PC-3 (cell line): Measurements from ENCODE around the gene ZMYND10. TPM values are rescaled to one million over a fixed set of nuclear protein-coding genes. Genes with fewer than 3 reads are reported as not detected.

Source experiments
- ATAC-seq: fragments of 200-7000 bp; cut with Tn5 transposase; 2 replicates; pipeline ENCODE4 v1.9.1; 2020; ENCODE audit warnings: mild to moderate bottlenecking, moderate library complexity
- BruUV-seq: library from RNA; stranded (reverse); fragments of 400-500 nt; replicated peaks from 2 replicates; lab custom pipeline; 2021; lab: Mats Ljungman, UMichigan
- CTCF ChIA-PET: fragments of 300-600 bp; sonication (Branson Sonifier 250); formaldehyde crosslinking; loops from one replicate; lab custom pipeline; 2022; ENCODE audit warnings: antibody characterized with exemption; lab: Charles Lee
- POLR2A ChIA-PET: fragments of 300-600 bp; sonication (Branson Sonifier 250); formaldehyde crosslinking; loops from one replicate; lab custom pipeline; 2022; ENCODE audit warnings: antibody characterized with exemption; ENCODE audit not compliant: unreplicated experiment; lab: Charles Lee
- DNase-seq: peaks from one replicate; pipeline ENCODE4 v3.0.0-alpha.2; 2015
- H2AFZ ChIP-seq: fragments of 300-600 bp; sonication (generic); 2 replicates; pipeline ENCODE4 v1.6.0; 2016; ENCODE audit warnings: antibody characterized with exemption, low read length
- H3F3A ChIP-seq: fragments of 300-600 bp; sonication (generic); one replicate; pipeline ENCODE4 v1.6.0; 2017; ENCODE audit warnings: antibody characterized with exemption, low read length, control low read depth, mild to moderate bottlenecking; ENCODE audit not compliant: unreplicated experiment
- H3K27ac ChIP-seq: fragments of 300-600 bp; sonication (generic); 2 replicates; pipeline ENCODE4 v1.5.1; 2016; ENCODE audit warnings: mild to moderate bottlenecking, low read length
- H3K27me3 ChIP-seq: fragments of 300-600 bp; sonication (generic); 2 replicates; pipeline ENCODE4 v1.6.1; 2016; ENCODE audit warnings: low read length, mixed read lengths
- H3K36me3 ChIP-seq: fragments of 300-600 bp; sonication (generic); 2 replicates; pipeline ENCODE4 v1.6.1; 2016; ENCODE audit warnings: low read depth, mixed run types, low read length, mixed read lengths
- H3K4me1 ChIP-seq: fragments of 300-600 bp; sonication (generic); 2 replicates; pipeline ENCODE4 v1.5.1; 2016; ENCODE audit warnings: low read length; ENCODE audit not compliant: insufficient read depth
- H3K4me2 ChIP-seq: fragments of 300-600 bp; sonication (generic); 2 replicates; pipeline ENCODE4 v1.6.0; 2016; ENCODE audit warnings: low read length
- H3K4me3 ChIP-seq: fragments of 300-600 bp; sonication (generic); 2 replicates; pipeline ENCODE4 v1.5.1; 2016; ENCODE audit warnings: mild to moderate bottlenecking, low read length, mixed read lengths
- H3K79me2 ChIP-seq: fragments of 300-600 bp; sonication (generic); 2 replicates; pipeline ENCODE4 v1.6.1; 2017; ENCODE audit warnings: low read length, mixed read lengths
- H3K9ac ChIP-seq: fragments of 300-600 bp; sonication (generic); 2 replicates; pipeline ENCODE4 v1.6.0; 2016; ENCODE audit warnings: mild to moderate bottlenecking, low read length
- H3K9me2 ChIP-seq: fragments of 300-600 bp; sonication (generic); replicated peaks from 2 replicates; pipeline ENCODE4 v1.6.1; 2016; ENCODE audit warnings: mixed run types, low read length, mixed read lengths
- H3K9me3 ChIP-seq: fragments of 300-600 bp; sonication (generic); 2 replicates; pipeline ENCODE4 v1.6.1; 2016; ENCODE audit warnings: low read length, mixed read lengths
- H4K20me1 ChIP-seq: fragments of 300-600 bp; sonication (generic); 2 replicates; pipeline ENCODE4 v1.6.1; 2016; ENCODE audit warnings: low read length, mixed read lengths
- CTCF ChIP-seq: fragments of 300-600 bp; sonication (generic); conservative IDR thresholded peaks from 2 replicates; pipeline ENCODE4 v1.5.1; 2017; ENCODE audit warnings: antibody characterized with exemption, low read depth, mild to moderate bottlenecking, low read length
- EZH2 ChIP-seq: fragments of 300-600 bp; sonication (generic); IDR thresholded peaks from one replicate; pipeline ENCODE4 v1.6.1; 2017; ENCODE audit warnings: antibody characterized with exemption, mild to moderate bottlenecking, low read length; ENCODE audit not compliant: unreplicated experiment
- EZH2phosphoT487 ChIP-seq: fragments of 300-600 bp; sonication (generic); IDR thresholded peaks from 2 replicates; pipeline ENCODE4 v1.6.1; 2018; ENCODE audit warnings: mild to moderate bottlenecking, antibody characterized with exemption, low read length, borderline replicate concordance
- intact Hi-C: fragments of 100-400 bp; cut with micrococcal nuclease; formaldehyde crosslinking; loops from 2 replicates; pipeline ENCODE4 v1.9.0; 2023
- total RNA-seq: library from RNA; depleted of rRNA; stranded (reverse); fragments of >200 nt; gene quantifications from 2 replicates; pipeline ENCODE4 v1.2.3, GENCODE V29; 2014

ZMYND10 gene
- total RNA-seq, 1 experiment from 2014 or later = 1.6 TPM

DNA sequence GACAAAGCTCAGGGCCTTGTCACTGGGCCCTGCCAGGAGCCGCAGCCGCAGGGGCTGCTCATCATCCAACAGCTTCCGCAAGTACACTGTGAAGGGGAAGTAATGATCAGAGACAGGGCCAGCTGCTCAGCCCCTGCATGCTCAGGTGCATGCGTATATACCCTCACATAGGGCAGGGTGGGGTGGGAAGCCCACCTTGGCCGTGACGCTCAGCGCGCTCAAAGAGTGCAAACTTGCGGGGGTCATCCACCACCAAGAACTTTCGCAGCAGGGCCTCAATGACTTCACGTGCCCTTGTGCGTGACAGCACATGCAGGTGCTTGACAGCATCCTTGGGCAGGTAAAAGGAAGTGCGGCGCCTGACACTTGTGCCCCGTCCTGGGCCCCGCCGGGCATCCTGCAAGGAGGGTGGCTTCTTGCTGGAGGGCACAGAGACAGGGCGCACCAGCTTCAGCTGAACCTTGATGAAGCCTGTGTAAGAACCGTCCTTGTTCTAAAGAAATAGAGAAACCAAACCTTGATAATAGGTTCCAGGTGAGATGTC lies 14.1 kb downstream of the ZMYND10 start:
- intact Hi-C loops = no loop called here

DNA sequence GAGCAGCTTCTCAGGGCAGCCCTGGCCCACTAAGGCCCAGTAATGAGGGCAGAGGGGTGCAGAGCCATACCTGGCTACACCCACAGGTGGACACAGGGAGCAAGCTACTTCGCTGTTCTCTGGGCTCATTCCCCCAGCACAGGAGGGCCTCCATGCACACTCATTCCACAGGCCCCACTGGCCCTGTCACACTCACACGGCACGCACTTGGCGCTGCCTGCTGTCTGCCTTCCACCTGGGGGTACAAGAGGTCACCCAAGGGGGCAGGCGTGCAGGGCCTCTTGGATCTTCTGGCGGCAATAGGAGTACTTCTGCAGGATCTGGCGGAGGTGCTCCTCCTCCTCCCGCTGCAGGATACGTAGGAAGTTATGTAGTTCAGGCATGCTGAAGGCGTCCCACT lies 15.2 kb downstream of the ZMYND10 start:
- H3K79me2 ChIP-seq = peaks cover 54% of the 10 kb centered on the region
- intact Hi-C loops = no loop called here
- no peak for DNase-seq

More for the DNA sequence above, 14.1 kb downstream of the ZMYND10 start:
- Histone ChIP-seq H3K27ac (no peak overlapping the region), H3K4me1 (peaks cover 35% of the 10 kb centered on the region), H3F3A (no peaks in the 10 kb centered on the region), H3K9me3 (no peaks in the 10 kb centered on the region), H3K4me3 (no peak overlapping the region), H2AFZ (no peak overlapping the region), H3K36me3 (peaks cover 26% of the 10 kb centered on the region; the same call in 1 of the 2 replicates), H3K9me2 (no peaks in the 10 kb centered on the region), H3K27me3 (no peaks in the 10 kb centered on the region), H3K4me2 (no peak overlapping the region), H3K79me2 (peaks cover 61% of the 10 kb centered on the region), H4K20me1 (peaks cover 13% of the 10 kb centered on the region; the same call in 1 of the 2 replicates), H3K9ac (no peak overlapping the region)
- ATAC-seq (no peak), DNase-seq (no peak)
- no peak for TF ChIP-seq CTCF
- TF ChIP-seq EZH2 = no peak
- no peak for TF ChIP-seq EZH2phosphoT487
- CTCF ChIA-PET = no interaction called here
- POLR2A ChIA-PET = no interaction called here
- BruUV-seq = no TSS peak

More for the DNA sequence above, 15.2 kb downstream of the ZMYND10 start:
- H3K27ac ChIP-seq = no peak overlapping the region
- CTCF ChIA-PET = no interaction called here
- no peaks in the 10 kb centered on the region for H3F3A ChIP-seq
- ATAC-seq = no peak
- no peak overlapping the region for H3K4me3 ChIP-seq
- H3K9me3 ChIP-seq = no peaks in the 10 kb centered on the region
- H2AFZ ChIP-seq = no peak overlapping the region
- POLR2A ChIA-PET = no interaction called here
- H3K36me3 ChIP-seq = peaks cover 26% of the 10 kb centered on the region; the same call in 1 of the 2 replicates
- H3K4me1 ChIP-seq = peaks cover 26% of the 10 kb centered on the region
- H3K27me3 ChIP-seq = no peaks in the 10 kb centered on the region
- no TSS peak for BruUV-seq
- no peaks in the 10 kb centered on the region for H3K9me2 ChIP-seq
- TF ChIP-seq CTCF (no peak), EZH2 (no peak), EZH2phosphoT487 (no peak)
- H3K9ac ChIP-seq = no peak overlapping the region
- no peak overlapping the region for H3K4me2 ChIP-seq
- H4K20me1 ChIP-seq = peaks cover 12% of the 10 kb centered on the region; the same call in 1 of the 2 replicates
